HUES6 (cell line): ENCODE data around the gene PHOX2A.

Source experiments
- H3K27ac ChIP-seq: 2 replicates; pipeline ENCODE4 v1.7.0; 2013; ENCODE audit warnings: low read depth, mild to moderate bottlenecking, low read length, inconsistent platforms
- H3K27me3 ChIP-seq: 2 replicates; pipeline ENCODE4 v1.6.1; 2013; ENCODE audit warnings: low read length; ENCODE audit not compliant: control insufficient read depth, insufficient read depth
- H3K36me3 ChIP-seq: 2 replicates; pipeline ENCODE4 v1.6.1; 2013; ENCODE audit warnings: low read length; ENCODE audit not compliant: control insufficient read depth, insufficient read depth
- H3K4me1 ChIP-seq: 2 replicates; pipeline ENCODE4 v1.6.1; 2013; ENCODE audit warnings: low read length; ENCODE audit not compliant: control insufficient read depth, insufficient read depth
- H3K4me3 ChIP-seq: 2 replicates; pipeline ENCODE4 v1.5.1; 2013; ENCODE audit warnings: low read depth, low read length
- H3K9ac ChIP-seq: one replicate; pipeline ENCODE4 v1.6.1; 2013; ENCODE audit warnings: mild to moderate bottlenecking, low read length
- H3K9me3 ChIP-seq: 2 replicates; pipeline ENCODE4 v1.6.1; 2013; ENCODE audit warnings: low read depth, low read length; ENCODE audit not compliant: control insufficient read depth, insufficient read depth

The PHOX2A gene

DNA sequence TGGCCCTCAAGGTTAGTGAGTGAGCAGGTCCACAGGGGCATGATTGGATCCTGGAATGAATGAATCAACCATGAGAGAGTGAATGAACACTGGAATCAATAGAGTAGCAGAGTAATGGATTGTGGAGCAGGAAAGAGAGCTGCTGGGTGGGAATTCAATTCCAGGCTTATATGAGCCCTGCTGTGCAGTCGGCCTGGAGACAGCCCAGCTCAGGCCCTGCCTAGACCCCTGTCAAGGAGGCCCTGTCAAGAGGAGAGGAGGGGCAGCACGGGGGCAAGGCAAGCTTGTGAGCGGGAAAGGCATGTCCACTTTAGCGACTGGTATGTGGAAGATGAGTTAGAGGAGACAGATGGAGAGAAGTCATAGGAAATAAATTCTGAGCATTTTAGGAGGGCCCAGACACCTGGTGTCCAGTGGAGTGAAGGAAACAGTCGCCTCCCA, 53.3 kb downstream of the PHOX2A start:
- no peak overlapping the region for H3K27ac ChIP-seq
- peaks cover 23% of the 10 kb centered on the region; the same call in 1 of the 2 replicates for H3K4me1 ChIP-seq

DNA sequence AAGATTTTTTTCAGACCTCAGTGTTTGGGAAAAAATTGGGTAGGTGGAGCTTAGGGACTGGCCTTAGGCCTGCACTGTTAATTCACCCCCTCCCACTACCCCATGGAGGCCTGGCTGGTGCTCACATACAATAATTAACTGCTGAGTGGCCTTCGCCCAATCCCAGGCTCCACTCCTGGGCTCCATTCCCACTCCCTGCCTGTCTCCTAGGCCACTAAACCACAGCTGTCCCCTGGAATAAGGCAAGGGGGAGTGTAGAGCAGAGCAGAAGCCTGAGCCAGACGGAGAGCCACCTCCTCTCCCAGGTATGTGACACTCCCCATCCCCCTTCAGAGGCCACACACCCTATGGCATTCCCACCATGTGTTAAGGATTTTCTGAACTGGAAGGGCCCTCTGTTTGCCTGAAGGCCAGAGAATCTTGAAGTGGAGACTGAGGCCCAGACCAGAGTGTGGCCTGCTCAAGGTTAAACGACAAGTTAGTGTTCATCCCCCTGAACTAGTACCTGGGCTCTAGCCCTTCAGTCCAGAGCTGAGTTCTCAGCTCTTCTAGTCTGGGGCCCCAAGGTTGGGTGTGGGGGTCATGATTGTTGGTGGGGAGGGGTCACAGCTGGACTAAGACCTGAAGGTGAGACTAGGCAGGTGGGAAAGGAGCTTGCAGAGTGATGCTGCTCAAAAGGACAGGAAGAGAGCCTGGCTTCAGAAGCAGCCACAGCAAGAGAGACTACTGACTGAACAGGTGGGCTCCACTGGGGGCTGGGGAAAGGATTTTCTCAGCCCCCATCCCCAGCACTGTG, 54.3 kb downstream of the PHOX2A start:
- H3K36me3 ChIP-seq: no peaks in the 10 kb centered on the region
- H3K27me3 ChIP-seq: no peaks in the 10 kb centered on the region
- H3K27ac ChIP-seq: no peak overlapping the region
- H3K9ac ChIP-seq: no peak overlapping the region
- peaks cover 23% of the 10 kb centered on the region; the same call in 1 of the 2 replicates for H3K4me1 ChIP-seq
- no peak overlapping the region for H3K4me3 ChIP-seq
- no peaks in the 10 kb centered on the region for H3K9me3 ChIP-seq

More for the DNA sequence above, 53.3 kb downstream of the PHOX2A start:
- Histone ChIP-seq H3K36me3 (no peaks in the 10 kb centered on the region), H3K9ac (no peak overlapping the region), H3K4me3 (no peak overlapping the region), H3K9me3 (no peaks in the 10 kb centered on the region), H3K27me3 (no peaks in the 10 kb centered on the region)
